Ovary (tissue), 9 donors: ENCODE measurements around the gene HDAC5. TPM values are rescaled to one million over a fixed set of nuclear protein-coding genes. Genes with fewer than 3 reads are reported as not detected.

Source experiments
- DNase-seq, 5 donors: peaks; one replicate each; pipeline ENCODE4 v3.0.0-alpha.2; 2019 to 2020
- H3K27ac ChIP-seq, 2 donors: fragments of 200-600 bp; one replicate each; pipeline versions ENCODE4 v1.5.1 to v1.8.0; 2019 to 2022
- H3K27me3 ChIP-seq: fragments of 200-600 bp; one replicate; pipeline ENCODE4 v1.8.0; 2022
- H3K36me3 ChIP-seq: fragments of 200-600 bp; sonication (generic); one replicate; pipeline ENCODE4 v1.5.1; 2019
- H3K4me1 ChIP-seq: one replicate; pipeline ENCODE4 v1.8.1; 2013; ENCODE audit warnings: mild to moderate bottlenecking, moderate library complexity; ENCODE audit not compliant: insufficient read depth
- H3K4me3 ChIP-seq: fragments of 200-600 bp; sonication (generic); one replicate; pipeline ENCODE4 v1.5.1; 2017
- H3K9me3 ChIP-seq, 2 donors: fragments of 200-600 bp in 1 of 2; sonication (generic) in 1 of 2; one replicate each; pipeline versions ENCODE4 v1.5.1 to v1.8.1; 2013 to 2019; ENCODE audit warnings: mild to moderate bottlenecking in 1 of 2, moderate library complexity in 1 of 2
- CTCF ChIP-seq, 3 donors: fragments of 450-650 bp in 2 of 3; fragments of 200-600 bp in 1 of 3; IDR thresholded peaks; one replicate each; pipeline versions ENCODE4 v1.5.1 to v1.8.0; 2016 to 2022; ENCODE audit warnings: antibody characterized with exemption in 3 of 3, mild to moderate bottlenecking in 1 of 3
- EP300 ChIP-seq: sonication (generic); formaldehyde crosslinking; IDR thresholded peaks from one replicate; pipeline ENCODE4 v1.6.1; 2017; ENCODE audit warnings: antibody characterized with exemption
- POLR2A ChIP-seq: fragments of 450-650 bp; IDR thresholded peaks from one replicate; pipeline ENCODE4 v1.6.1; 2017; ENCODE audit warnings: antibody characterized with exemption, mild to moderate bottlenecking, moderate library complexity
- WGBS, 3 donors: extraction: QIAGEN DNeasy Blood & Tissue Kit in 1 of 3; methylation state at CpG; one replicate each; pipeline versions ENCODE4 v1.1.5 to v1.1.7; 2013 to 2017; 5-methylcytosine and 5-hydroxymethylcytosine counted together
- intact Hi-C, 4 donors: fragments of 100-400 bp; cut with DNase I; formaldehyde crosslinking; loops; one replicate each; pipeline versions ENCODE4 v1.11.0 to v1.15.1; 2022 to 2023
- polyA plus RNA-seq, 2 donors: library from polyadenylated mRNA; stranded (reverse); fragments of 200-250 nt in 1 of 2; fragments of 350-450 nt in 1 of 2; fragmentation: Illumina TruSeq in 1 of 2; extraction: RNeasy Lipid Tissue Mini Kit (QIAGEN cat#74804) in 1 of 2; gene quantifications; one replicate each; pipeline ENCODE4 v1.2.3, GENCODE V29; 2013 to 2014
- total RNA-seq, 7 donors: library from RNA; depleted of rRNA in 2 of 7; stranded (reverse); fragments of >200 nt in 2 of 7; fragmentation: NEBNext Ultra II Directional in 3 of 7; extraction: Animal tissue kit (Norgen Biotek cat#: 25700) in 3 of 7; gene quantifications; one replicate each; pipeline versions ENCODE4 v1.1.0 to v1.2.4, GENCODE V29; 2016 to 2023
- donor health status: DM: no; HTN: no; CAD: no; lungs with moderate emphysema.
- donor health status: DM: no; HTN: no; CAD: no.
- donor health status: Bipolar disorder and iron deficiency.
- donor health status: DM: yes; HTN: yes; CAD: no.
- donor health status: DM: no; HTN: no; CAD: no.
- donor health status: DM: yes; HTN: yes; CAD: no.

The HDAC5 gene
- total and polyA plus RNA-seq, 9 donors, result 11.4 to 97.6 (median 67.2) TPM

GRCh38 chr17:44092051-44092450 lies 31.4 kb downstream of the HDAC5 start:
- Histone ChIP-seq H3K36me3 (no peaks in the 10 kb centered on the region), H3K9me3 (no peaks in the 10 kb centered on the region), H3K27me3 (no peaks in the 10 kb centered on the region), H3K4me3 (no peak overlapping the region), H3K27ac (no peak overlapping the region), H3K4me1 (peaks cover 15% of the 10 kb centered on the region)
- intact Hi-C loops, result no loop called here
- DNase-seq, result no peak
- no peak for TF ChIP-seq CTCF (IDR thresholded peaks at IDR 0.05)
- TF ChIP-seq POLR2A, result no peak
- TF ChIP-seq EP300, result no peak
- WGBS, 3 donors, result 89 to 93% (median 90%) methylated on average over 11 of the region's 11 CpGs

- Histone ChIP-seq H3K27me3 (no peaks in the 10 kb centered on the region), H3K27ac (no peak overlapping the region), H3K36me3 (no peaks in the 10 kb centered on the region), H3K9me3 (no peaks in the 10 kb centered on the region), H3K4me3 (no peak overlapping the region), H3K4me1 (peaks cover 11% of the 10 kb centered on the region)
- no peak for DNase-seq
- intact Hi-C loops, result no loop called here
- WGBS, 3 donors, result 80 to 89% (median 83%) methylated on average over 13 to 14 of the region's 14 CpGs
- no peak for TF ChIP-seq EP300
Observed at GRCh38 chr17:44091200-44091997, 32.0 kb downstream of the HDAC5 start.

GRCh38 chr17:44088254-44088653 lies 35.2 kb downstream of the HDAC5 start:
- Histone ChIP-seq H3K9me3 (no peaks in the 10 kb centered on the region), H3K4me1 (peaks cover 2% of the 10 kb centered on the region), H3K4me3 (no peak overlapping the region), H3K27me3 (no peaks in the 10 kb centered on the region), H3K27ac (no peak overlapping the region), H3K36me3 (no peaks in the 10 kb centered on the region)
- intact Hi-C loops, result no loop called here
- no peak for DNase-seq
- TF ChIP-seq EP300, result no peak
- 91 to 96% (median 92%) methylated on average over 16 of the region's 16 CpGs for WGBS, 3 donors

GRCh38 chr17:44087319-44087718 lies 36.1 kb downstream of the HDAC5 start:
- Histone ChIP-seq H3K4me1 (peaks cover 2% of the 10 kb centered on the region), H3K36me3 (no peaks in the 10 kb centered on the region), H3K27me3 (no peaks in the 10 kb centered on the region), H3K9me3 (no peaks in the 10 kb centered on the region), H3K4me3 (no peak overlapping the region), H3K27ac (peak overlapping the region in 1 of 2 donors; percentile 13)
- intact Hi-C loops, result no loop called here
- no peak for TF ChIP-seq CTCF (IDR thresholded peaks at IDR 0.05)
- TF ChIP-seq EP300, result no peak
- TF ChIP-seq POLR2A, result no peak
- no peak for DNase-seq
- WGBS, 3 donors, result 33 to 37% (median 36%) methylated on average over 7 to 8 of the region's 8 CpGs

- no peak overlapping the region for H3K4me3 ChIP-seq
- no peaks in the 10 kb centered on the region for H3K9me3 ChIP-seq
- peak overlapping the region; percentile 48 to 67 for H3K27ac ChIP-seq
- H3K4me1 ChIP-seq, result peaks cover 2% of the 10 kb centered on the region
- H3K27me3 ChIP-seq, result no peaks in the 10 kb centered on the region
- peak; percentile 54 to 75 (median 68) for DNase-seq
- intact Hi-C loops, result no loop called here
- WGBS, 3 donors, result 34 to 38% (median 34%) methylated on average over 23 of the region's 23 CpGs
- H3K36me3 ChIP-seq, result no peaks in the 10 kb centered on the region
- TF ChIP-seq CTCF (IDR thresholded peaks at IDR 0.05) (no peak), POLR2A (no peak), EP300 (no peak)
Observed at GRCh38 chr17:44086364-44087311, 36.8 kb downstream of the HDAC5 start.
